CD4-positive, alpha-beta T cell (primary cell): ENCODE data around the gene HNRNPL. TPM values are rescaled to one million over a fixed set of nuclear protein-coding genes. Genes with fewer than 3 reads are reported as not detected.

Experiments
- ATAC-seq: fragments of 200-7000 bp; cut with Tn5 transposase; one replicate; pipeline ENCODE4 v1.10.0; 2022; ENCODE audit warnings: mild to moderate bottlenecking; ENCODE audit not compliant: poor library complexity
- CTCF ChIA-PET: fragments of 350-600 bp; sonication (Branson Sonifier 250); formaldehyde crosslinking; loops from one replicate; lab custom pipeline; 2021; ENCODE audit warnings: antibody characterized with exemption, inconsistent platforms; lab: Charles Lee
- POLR2A ChIA-PET: fragments of 350-600 bp; sonication (Branson Sonifier 250); formaldehyde crosslinking; loops from one replicate; lab custom pipeline; 2021; ENCODE audit warnings: antibody characterized with exemption, inconsistent platforms; lab: Charles Lee
- DNase-seq, 14 experiments: peaks; one replicate each; pipeline ENCODE4 v3.0.0-alpha.2; 2013 to 2020; ENCODE audit warnings: mixed read lengths in 2 of 14
- H3K27ac ChIP-seq, 2 donors: one replicate each; pipeline versions ENCODE4 v1.5.1 to v1.7.0; 2013; ENCODE audit warnings: low read length in 2 of 2, low read depth in 1 of 2, mild to moderate bottlenecking in 1 of 2
- H3K27me3 ChIP-seq, 2 experiments: 1 replicate in 1 of 2; 2 replicates in 1 of 2; pipeline versions ENCODE4 v1.6.1 to v1.7.0; 2013; ENCODE audit warnings: low read length in 2 of 2, control low read depth in 1 of 2, mild to moderate bottlenecking in 1 of 2, moderate library complexity in 1 of 2; ENCODE audit not compliant: insufficient read depth in 2 of 2, control insufficient read depth in 1 of 2
- H3K36me3 ChIP-seq: one replicate; pipeline ENCODE4 v1.6.1; 2013; ENCODE audit warnings: low read length, control low read depth; ENCODE audit not compliant: insufficient read depth
- H3K4me1 ChIP-seq: one replicate; pipeline ENCODE4 v1.6.1; 2013; ENCODE audit warnings: low read length, control low read depth; ENCODE audit not compliant: insufficient read depth
- H3K4me3 ChIP-seq: one replicate; pipeline ENCODE4 v1.5.1; 2013; ENCODE audit warnings: mild to moderate bottlenecking, low read length, moderate library complexity
- H3K9me3 ChIP-seq, 2 experiments: 1 replicate in 1 of 2; 2 replicates in 1 of 2; pipeline versions ENCODE4 v1.6.1 to v1.7.0; 2013; ENCODE audit warnings: low read length in 2 of 2, mild to moderate bottlenecking in 2 of 2, control low read depth in 1 of 2, moderate library complexity in 1 of 2; ENCODE audit not compliant: control insufficient read depth in 1 of 2, insufficient read depth in 1 of 2
- H3K27ac Mint-ChIP-seq: one replicate; pipeline ENCODE4 v1.8.0; 2020; ENCODE audit warnings: mixed read lengths
- H3K27me3 Mint-ChIP-seq: one replicate; pipeline ENCODE4 v1.8.0; 2021; ENCODE audit warnings: mixed read lengths
- H3K36me3 Mint-ChIP-seq: one replicate; pipeline ENCODE4 v1.8.0; 2021; ENCODE audit warnings: low read depth, mixed read lengths
- H3K4me1 Mint-ChIP-seq: one replicate; pipeline ENCODE4 v1.8.0; 2021; ENCODE audit warnings: low read depth, mixed read lengths
- H3K4me3 Mint-ChIP-seq: one replicate; pipeline ENCODE4 v1.8.0; 2020; ENCODE audit warnings: mild to moderate bottlenecking, mixed read lengths
- H3K9me3 Mint-ChIP-seq: one replicate; pipeline ENCODE4 v1.8.0; 2020; ENCODE audit warnings: mixed read lengths
- intact Hi-C, 2 experiments: fragments of 100-400 bp; cut with DNase I in 1 of 2; cut with micrococcal nuclease in 1 of 2; formaldehyde crosslinking; loops; one replicate each; pipeline versions ENCODE4 v1.15.1 to v1.9.0; 2023 to 2025; cut with DNase I, micrococcal nuclease
- total RNA-seq, 174 experiments: library from RNA in 2 of 174; stranded (reverse) in 2 of 174; gene quantifications; one replicate each; pipeline ENCODE4 v1.2.3 and lab custom pipeline; 2021 to 2026
- TF ChIP-seq, protein P1 (sequence below): fragments of 200-600 bp; IDR thresholded peaks from one replicate; pipeline ENCODE4 v1.8.0; 2022; ENCODE audit warnings: antibody characterized with exemption, mild to moderate bottlenecking

Gene HNRNPL
- total RNA-seq, 2 experiments from 2014 or later = 535 to 565 TPM

DNA sequence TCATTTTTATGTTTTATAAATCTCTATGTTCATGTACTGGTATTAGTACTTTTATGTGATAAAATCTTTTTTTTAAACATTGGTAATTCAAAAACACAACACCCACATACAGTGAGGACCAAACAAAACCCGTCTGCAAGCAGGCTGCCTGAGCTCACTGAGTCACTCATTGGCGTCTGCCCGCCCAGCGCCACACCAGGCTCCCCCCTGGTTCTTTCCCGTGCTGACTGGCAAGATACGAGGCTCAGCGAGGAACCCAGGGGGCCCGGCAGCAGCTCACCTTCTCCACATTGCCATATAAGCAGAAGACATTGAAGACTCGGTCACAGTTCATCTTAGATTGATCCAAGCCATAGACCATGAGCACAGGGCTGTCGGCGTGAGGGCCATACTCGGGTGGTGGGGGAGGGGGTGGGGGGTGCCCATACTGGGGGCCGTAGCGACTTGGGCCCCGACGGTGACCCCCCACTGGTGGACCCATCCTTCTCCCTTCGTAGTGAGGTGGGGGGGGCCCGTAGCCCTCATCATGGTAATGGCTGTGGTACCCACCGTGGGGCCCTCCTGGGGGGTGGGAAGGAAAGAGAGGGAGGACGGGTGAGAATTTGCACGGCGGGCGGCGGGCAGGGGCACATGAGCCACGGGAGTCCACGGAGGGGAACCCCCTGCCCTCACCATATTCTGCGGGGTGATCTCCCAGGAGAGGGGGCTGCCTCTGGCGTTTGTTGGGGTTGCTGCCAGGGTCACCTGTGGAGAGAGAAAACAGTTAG, 9.8 kb downstream of the HNRNPL start:
- peak overlapping the region; percentile 55 for H3K27ac Mint-ChIP-seq
- TF ChIP-seq, protein P1, sequence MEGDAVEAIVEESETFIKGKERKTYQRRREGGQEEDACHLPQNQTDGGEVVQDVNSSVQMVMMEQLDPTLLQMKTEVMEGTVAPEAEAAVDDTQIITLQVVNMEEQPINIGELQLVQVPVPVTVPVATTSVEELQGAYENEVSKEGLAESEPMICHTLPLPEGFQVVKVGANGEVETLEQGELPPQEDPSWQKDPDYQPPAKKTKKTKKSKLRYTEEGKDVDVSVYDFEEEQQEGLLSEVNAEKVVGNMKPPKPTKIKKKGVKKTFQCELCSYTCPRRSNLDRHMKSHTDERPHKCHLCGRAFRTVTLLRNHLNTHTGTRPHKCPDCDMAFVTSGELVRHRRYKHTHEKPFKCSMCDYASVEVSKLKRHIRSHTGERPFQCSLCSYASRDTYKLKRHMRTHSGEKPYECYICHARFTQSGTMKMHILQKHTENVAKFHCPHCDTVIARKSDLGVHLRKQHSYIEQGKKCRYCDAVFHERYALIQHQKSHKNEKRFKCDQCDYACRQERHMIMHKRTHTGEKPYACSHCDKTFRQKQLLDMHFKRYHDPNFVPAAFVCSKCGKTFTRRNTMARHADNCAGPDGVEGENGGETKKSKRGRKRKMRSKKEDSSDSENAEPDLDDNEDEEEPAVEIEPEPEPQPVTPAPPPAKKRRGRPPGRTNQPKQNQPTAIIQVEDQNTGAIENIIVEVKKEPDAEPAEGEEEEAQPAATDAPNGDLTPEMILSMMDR = no peak
- intact Hi-C loops = loop anchor here (5.0 to 10.0 kb wide), 2 partner anchors 37 to 105 kb away; partner anchors contain the start of gene RINL (in 1 of the 2)

DNA sequence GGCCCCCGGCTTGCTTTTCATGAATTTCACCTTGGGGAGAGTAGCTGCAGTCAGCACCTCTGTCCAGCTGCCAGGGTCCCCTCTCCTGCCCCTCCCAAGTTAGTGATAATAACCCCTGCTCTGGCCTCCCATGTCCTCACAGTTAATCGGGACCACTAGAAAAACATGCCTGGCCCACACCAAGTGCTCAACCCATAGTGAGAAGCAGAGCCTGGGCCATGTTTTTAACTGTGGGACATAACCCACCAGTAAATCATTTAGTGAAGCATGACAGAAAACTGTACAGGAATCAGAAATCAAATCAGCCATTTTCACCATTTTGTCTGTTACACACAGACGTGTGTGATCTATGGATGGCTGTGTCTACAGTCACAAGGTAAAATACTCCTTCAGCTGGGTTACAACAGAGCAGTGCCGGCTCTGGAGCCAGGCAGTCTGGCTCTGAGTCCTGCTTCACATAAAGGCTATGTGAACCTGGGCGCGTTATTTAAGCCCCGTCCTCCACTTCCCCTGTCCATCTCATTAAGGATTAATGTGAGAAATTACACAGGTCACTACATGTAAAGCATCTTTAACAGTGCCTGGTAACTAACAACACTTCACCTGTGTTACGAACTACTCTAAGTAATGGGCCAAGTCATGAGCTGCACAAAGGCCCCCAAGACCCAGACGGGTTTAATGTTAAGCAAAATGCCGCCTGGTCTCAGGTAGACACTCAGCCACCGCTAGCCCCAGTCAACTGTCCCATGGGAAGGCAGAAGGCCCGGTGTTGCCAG, 10.6 kb downstream of the HNRNPL start:
- Histone ChIP-seq H3K4me1 (peaks cover 46% of the 10 kb centered on the region), H3K36me3 (peaks cover 88% of the 10 kb centered on the region), H3K27me3 (no peaks in the 10 kb centered on the region), H3K27ac (no peak overlapping the region), H3K4me3 (no peak overlapping the region), H3K9me3 (no peaks in the 10 kb centered on the region)
- DNase-seq (no peak), ATAC-seq (no peak)
- H3K4me3 Mint-ChIP-seq = no peak overlapping the region
- peaks cover 43% of the 10 kb centered on the region for H3K4me1 Mint-ChIP-seq
- intact Hi-C loops = no loop called here
- TF ChIP-seq, protein P1 = no peak
- H3K27me3 Mint-ChIP-seq = peaks cover 5% of the 10 kb centered on the region
- POLR2A ChIA-PET = interaction anchor here (3.4 kb wide), 1 partner anchor 10 kb away, joined by 14 read pairs; no protein-coding TSS in a partner anchor
- CTCF ChIA-PET = interaction anchor here (0.5 to 1.6 kb wide), 3 partner anchors 30 to 90 kb away, joined by 3 read pairs; no protein-coding TSS in a partner anchor
- H3K9me3 Mint-ChIP-seq = no peaks in the 10 kb centered on the region
- H3K27ac Mint-ChIP-seq = peak overlapping the region; percentile 55
- peaks cover 89% of the 10 kb centered on the region for H3K36me3 Mint-ChIP-seq

More for the DNA sequence above, 9.8 kb downstream of the HNRNPL start:
- Histone ChIP-seq H3K27ac (peak overlapping the region in 1 of 2 donors; percentile 47), H3K9me3 (no peaks in the 10 kb centered on the region), H3K27me3 (no peaks in the 10 kb centered on the region), H3K4me1 (peaks cover 55% of the 10 kb centered on the region), H3K36me3 (peaks cover 96% of the 10 kb centered on the region), H3K4me3 (no peak overlapping the region)
- peak overlapping the region; percentile 14 for H3K4me3 Mint-ChIP-seq
- H3K4me1 Mint-ChIP-seq = peaks cover 48% of the 10 kb centered on the region
- H3K9me3 Mint-ChIP-seq = no peaks in the 10 kb centered on the region
- ChIA-PET POLR2A (interaction anchor here (0.6 to 3.4 kb wide), 5 partner anchors 8 to 30 kb away, joined by 3 to 30 read pairs (median 14); partner anchors contain the start of gene ECH1), CTCF (interaction anchor here (1.3 to 1.6 kb wide), 2 partner anchors 29 to 30 kb away, joined by 3 read pairs; no protein-coding TSS in a partner anchor)
- DNase-seq (no peak), ATAC-seq (no peak)
- H3K36me3 Mint-ChIP-seq = peaks cover 97% of the 10 kb centered on the region
- H3K27me3 Mint-ChIP-seq = peaks cover 5% of the 10 kb centered on the region

DNA sequence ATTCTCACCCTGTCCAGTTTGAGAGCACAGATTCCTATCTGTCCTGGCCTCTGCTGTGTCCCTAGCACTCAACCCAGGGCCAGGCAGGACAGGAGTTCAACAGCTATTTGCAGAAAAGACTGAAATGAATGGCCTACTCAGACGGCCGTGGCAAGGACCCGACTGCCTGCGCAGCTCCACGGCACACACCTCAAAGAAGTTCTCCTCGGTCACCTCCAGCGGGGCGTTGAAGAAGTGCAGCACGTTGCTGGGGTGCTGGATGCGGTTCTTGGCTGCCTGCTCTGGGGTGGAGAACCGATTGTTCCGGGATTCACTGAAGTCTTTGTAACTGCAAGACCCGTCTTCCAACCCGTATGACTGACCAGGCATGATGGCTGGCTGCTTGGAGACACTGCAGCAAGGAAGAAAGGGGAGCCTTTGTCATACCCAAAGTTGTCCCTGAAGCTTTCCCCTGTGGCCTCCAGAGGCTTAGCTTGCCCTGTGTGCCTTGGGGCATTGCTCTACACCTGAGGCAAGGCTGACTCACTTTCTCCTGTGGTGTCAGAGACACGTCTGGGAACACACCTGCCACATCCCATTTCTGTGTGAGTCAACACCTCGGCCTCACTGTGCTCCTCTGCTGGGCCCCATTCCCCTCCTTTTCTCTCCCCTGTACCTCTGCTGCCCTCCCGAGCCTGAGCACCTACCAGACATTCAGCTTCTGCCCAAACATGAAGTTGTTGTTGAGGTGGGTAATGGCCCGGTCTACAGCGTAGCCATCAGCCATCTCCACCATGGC, 11.4 kb downstream of the HNRNPL start:
- intact Hi-C loops = no loop called here
- H3K4me1 Mint-ChIP-seq = peaks cover 35% of the 10 kb centered on the region
- peaks cover 39% of the 10 kb centered on the region for H3K4me1 ChIP-seq
- POLR2A ChIA-PET = interaction anchor here (3.4 kb wide), 1 partner anchor 11 kb away, joined by 14 read pairs; no protein-coding TSS in a partner anchor
- no peak overlapping the region for H3K4me3 ChIP-seq
- DNase-seq (peak in 5 of 14 experiments; percentile 29 to 60 (median 33)), ATAC-seq (no peak)
- peak overlapping the region; percentile 42 for H3K27ac Mint-ChIP-seq
- H3K27me3 Mint-ChIP-seq = peaks cover 5% of the 10 kb centered on the region
- H3K27ac ChIP-seq = no peak overlapping the region
- CTCF ChIA-PET = interaction anchor here (0.5 to 1.3 kb wide), 2 partner anchors 32 to 91 kb away, joined by 3 read pairs; no protein-coding TSS in a partner anchor
- H3K9me3 Mint-ChIP-seq = no peaks in the 10 kb centered on the region
- peaks cover 81% of the 10 kb centered on the region for H3K36me3 Mint-ChIP-seq
- H3K4me3 Mint-ChIP-seq = no peak overlapping the region
- TF ChIP-seq, protein P1 = no peak
- peaks cover 80% of the 10 kb centered on the region for H3K36me3 ChIP-seq
- no peaks in the 10 kb centered on the region for H3K9me3 ChIP-seq
- no peaks in the 10 kb centered on the region for H3K27me3 ChIP-seq
